Effector CD8-positive, alpha-beta T cell (primary cell): Measurements from ENCODE around the gene PGGHG.
"Not testable (repeated sequence)": the region's sequence is repeated elsewhere in the genome, so short reads cannot be mapped to it uniquely, and the experiment has no call there.

ENCODE experiments used
- DNase-seq: peaks from one replicate; lab custom pipeline; 2025; lab: John Stamatoyannopoulos, UW

The PGGHG gene

GRCh38 chr11:297586-298405, 8.9 kb downstream of the PGGHG start:
- DNase-seq: no peak

GRCh38 chr11:298406-299065, 9.6 kb downstream of the PGGHG start:
- DNase-seq: no peak

GRCh38 chr11:299081-299891, 10.4 kb downstream of the PGGHG start, which contains the start of gene IFITM5:
TSS of gene IFITM5 (minus strand) at chr11:299526. CDS start at chr11:299490, 36 bp downstream.
- no peak for DNase-seq

GRCh38 chr11:299951-300735, 11.2 kb downstream of the PGGHG start:
- no peak for DNase-seq

DNA sequence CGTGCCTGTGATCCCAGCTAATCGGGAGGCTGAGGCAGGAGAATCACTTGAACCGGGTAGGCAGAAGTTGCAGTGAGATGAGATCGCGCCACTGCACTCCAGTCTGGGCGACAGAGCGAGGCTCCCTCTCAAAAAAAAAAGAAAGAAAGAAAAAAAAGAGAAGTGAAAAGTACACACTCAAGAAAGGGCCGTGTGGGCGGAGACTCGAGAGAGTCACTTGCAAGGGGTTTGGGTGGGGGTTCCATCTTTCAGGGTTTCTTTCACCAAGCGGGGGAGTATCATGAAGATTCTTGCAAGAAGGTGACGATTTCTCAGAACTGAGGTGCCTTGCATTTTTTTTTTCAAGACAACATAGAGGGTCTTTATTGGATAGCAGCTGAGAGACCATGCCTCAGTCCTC, 14.4 kb downstream of the PGGHG start:
- no peak for DNase-seq

GRCh38 chr11:304061-304506, 15.2 kb downstream of the PGGHG start:
- DNase-seq: no peak

- peak; percentile 53 for DNase-seq
Observed at GRCh38 chr11:304915-305843, 16.3 kb downstream of the PGGHG start.

GRCh38 chr11:305844-306211, 16.9 kb downstream of the PGGHG start:
- no peak for DNase-seq

DNA sequence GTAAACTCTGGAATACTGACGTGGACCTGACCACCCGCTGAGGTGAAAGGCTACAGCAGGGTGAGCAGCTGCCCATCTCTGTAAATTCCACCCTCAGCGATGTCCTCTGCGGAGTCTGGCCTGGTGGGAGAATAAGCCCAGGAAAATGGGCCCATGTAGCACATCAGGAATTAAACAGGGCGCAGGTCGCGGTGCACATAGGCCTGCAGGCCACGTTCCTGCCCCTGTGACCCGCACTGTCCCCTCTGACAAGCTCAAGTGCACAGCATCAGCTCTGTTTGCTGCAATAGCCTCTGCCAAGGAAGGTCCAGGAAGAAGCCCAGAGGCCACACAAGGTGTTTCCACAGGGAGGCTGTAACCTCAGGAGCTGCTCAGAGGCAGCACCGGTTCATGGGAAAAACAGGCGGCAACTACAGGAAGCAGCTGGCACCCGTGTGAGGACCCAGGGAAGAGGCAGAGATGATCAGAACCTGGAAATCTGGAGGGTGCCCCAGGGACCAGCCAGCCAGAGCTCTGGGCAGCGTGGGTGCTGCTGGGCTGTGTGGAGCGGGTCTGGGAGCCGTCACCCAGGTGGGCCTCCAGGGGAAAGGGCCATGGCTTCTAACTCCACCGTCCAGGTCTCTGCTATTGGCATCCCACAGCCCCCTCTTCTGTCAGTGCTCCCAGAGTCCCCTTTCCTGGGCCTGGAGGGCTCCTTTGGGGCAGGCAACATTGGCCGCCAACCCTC, 17.9 kb downstream of the PGGHG start:
- DNase-seq: no peak

- not testable (repeated sequence) for DNase-seq
Observed at GRCh38 chr11:307766-308708, 19.1 kb downstream of the PGGHG start, which contains the start of gene IFITM2. TSS of gene IFITM2 (plus strand) at chr11:307816. CDS start at chr11:308193, 377 bp downstream.

DNA sequence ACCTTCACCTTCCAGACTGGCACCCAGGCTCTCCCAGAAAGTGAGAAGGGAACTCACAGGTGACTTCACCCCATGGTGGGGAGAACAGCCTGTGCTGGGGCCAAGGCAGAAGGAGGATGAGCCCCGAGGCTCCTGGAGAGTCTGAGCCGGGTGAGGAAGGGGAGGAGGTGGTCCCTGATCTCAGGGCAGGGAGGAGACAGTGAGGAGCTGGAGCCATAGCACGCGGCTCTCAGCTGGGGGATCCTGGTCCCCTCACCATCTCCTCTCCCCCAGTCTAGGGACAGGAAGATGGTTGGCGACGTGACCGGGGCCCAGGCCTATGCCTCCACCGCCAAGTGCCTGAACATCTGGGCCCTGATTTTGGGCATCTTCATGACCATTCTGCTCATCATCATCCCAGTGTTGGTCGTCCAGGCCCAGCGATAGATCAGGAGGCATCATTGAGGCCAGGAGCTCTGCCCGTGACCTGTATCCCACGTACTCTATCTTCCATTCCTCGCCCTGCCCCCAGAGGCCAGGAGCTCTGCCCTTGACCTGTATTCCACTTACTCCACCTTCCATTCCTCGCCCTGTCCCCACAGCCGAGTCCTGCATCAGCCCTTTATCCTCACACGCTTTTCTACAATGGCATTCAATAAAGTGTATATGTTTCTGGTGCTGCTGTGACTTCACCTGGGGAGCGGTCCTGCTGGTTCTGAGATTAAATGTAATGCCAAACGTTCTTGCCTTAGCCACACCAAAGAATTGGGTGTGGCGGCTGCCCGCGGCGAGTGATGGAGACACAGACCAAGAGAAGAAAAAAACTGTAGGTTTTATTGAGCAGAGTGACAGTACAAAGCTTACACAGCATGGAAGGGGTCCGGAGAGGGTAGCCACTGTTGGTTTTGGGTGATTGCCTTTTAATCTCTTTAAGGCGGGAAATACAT, 20.1 kb downstream of the PGGHG start:
- DNase-seq: not testable (repeated sequence)

- DNase-seq: not testable (repeated sequence)
Observed at GRCh38 chr11:309979-310572, 21.1 kb downstream of the PGGHG start.

DNA sequence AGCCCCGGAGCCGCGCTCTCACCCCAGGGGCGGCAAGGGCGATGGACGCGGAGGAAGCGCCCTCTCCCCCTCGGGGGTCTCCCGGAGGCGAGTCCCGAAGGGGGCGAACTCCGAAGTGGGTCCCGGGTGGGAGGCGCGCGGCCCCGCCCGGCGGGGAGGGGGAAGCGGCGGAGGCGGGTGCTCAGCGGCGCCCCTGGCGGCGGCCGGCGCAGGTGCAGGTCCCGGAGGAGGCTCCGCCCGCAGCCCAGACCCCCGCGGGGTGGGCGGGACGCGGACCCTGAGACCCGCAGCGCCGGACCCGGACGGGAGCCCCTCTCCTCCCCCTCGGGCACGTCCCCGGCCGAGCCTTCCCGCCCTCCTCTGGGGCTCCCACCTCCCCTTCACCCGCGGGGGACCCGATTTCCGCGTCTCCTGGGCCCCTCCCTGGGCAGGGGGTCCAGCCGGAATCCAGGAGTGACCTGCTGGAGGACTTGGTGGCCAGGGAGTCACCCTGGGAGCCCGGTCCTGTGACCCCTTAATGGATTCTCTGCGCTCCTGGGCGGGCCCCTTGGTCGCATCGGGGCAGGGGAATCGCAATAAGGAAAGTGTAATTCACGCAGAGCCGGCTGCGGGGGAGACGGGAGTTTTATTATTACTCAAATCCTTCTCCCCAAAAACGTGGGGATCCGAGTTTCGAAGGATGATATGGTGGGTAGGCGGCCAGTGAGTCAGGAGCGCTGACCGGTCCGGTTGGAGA, 22.3 kb downstream of the PGGHG start:
- DNase-seq: not testable (repeated sequence)

DNA sequence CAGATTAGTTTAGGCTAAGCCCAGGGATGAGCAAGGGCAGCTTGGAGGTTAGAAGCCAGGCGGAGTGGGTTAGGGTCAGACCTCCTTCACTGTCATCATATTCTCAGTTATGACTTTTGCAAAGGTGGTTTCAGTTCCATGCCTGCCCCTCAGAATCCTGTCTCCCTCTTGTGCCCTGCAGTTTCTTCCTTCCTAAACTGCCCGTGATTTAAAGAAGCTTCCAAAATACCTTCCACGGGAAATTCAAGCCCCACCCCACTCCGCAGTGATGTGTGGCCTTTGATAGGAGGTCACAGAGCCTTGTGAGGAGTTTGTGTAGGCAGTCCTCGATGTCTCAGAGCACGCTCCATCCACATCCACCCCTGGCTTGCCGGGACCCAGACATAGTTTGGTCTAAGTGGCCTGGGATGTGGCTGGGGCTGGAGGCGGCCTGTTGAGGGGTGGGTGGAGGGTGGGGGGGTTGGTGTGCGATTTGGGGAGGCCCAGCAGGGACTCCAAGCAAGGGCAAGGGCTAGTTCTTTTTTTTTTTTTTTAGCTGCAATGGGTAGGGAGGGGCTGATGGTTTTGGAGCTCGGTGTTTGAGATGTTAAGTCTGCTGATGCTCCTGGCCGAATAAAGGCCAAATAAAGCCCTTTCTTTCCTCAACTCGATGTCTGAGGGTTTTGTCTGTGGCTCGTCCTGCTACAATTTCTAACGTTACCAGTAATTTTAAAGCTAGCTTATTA, 23.3 kb downstream of the PGGHG start:
- no peak for DNase-seq

DNA sequence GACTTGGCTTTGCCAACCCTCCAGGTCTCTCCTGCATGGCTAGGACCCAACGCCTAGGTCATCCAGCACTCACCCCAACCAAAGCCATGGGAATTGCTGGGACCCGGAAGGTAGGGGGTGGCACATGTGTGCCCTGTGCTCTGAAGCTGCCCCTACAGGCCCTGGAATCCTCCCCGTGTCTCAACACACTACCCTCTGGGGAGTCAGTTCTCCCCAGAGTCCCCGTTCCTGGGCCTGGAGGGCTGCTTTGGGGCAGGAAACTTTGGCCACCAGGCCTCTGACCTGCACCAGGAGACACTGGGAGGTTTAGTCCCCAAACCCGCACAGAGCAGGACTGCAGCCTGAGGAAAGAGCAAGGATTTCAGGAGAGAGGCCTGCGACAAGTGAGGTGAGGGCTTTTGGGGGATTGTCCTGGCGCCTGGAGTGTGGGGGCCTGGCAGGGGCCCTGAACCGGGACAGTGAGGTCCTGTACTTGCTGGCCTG, 24.4 kb downstream of the PGGHG start:
- DNase-seq: no peak
